Panc1 (cell line): ENCODE data around the gene CFAP299. TPM values are rescaled to one million over a fixed set of nuclear protein-coding genes. Genes with fewer than 3 reads are reported as not detected.
"Not testable (repeated sequence)": the region's sequence is repeated elsewhere in the genome, so short reads cannot be mapped to it uniquely, and the experiment has no call there.

ENCODE experiments used
- ATAC-seq: fragments of 200-7000 bp; cut with Tn5 transposase; 2 replicates; pipeline ENCODE4 v1.9.1; 2020; ENCODE audit warnings: mild to moderate bottlenecking, moderate library complexity
- BruUV-seq: library from RNA; stranded (reverse); fragments of 400-500 nt; replicated peaks from 2 replicates; lab custom pipeline; 2021; lab: Mats Ljungman, UMichigan
- CTCF ChIA-PET: fragments of 300-600 bp; sonication (Branson Sonifier 250); formaldehyde crosslinking; loops from one replicate; lab custom pipeline; 2022; ENCODE audit warnings: antibody characterized with exemption; lab: Charles Lee
- POLR2A ChIA-PET: fragments of 300-600 bp; sonication (Branson Sonifier 250); formaldehyde crosslinking; loops from one replicate; lab custom pipeline; 2022; ENCODE audit warnings: antibody characterized with exemption; lab: Charles Lee
- DNase-seq: peaks from one replicate; pipeline ENCODE4 v3.0.0-alpha.2; 2010; ENCODE audit warnings: low read depth, low spot score
- H3K27ac ChIP-seq: 2 replicates; pipeline ENCODE4 v1.5.1; 2011; ENCODE audit warnings: mild to moderate bottlenecking, low read length, inconsistent platforms
- H3K27me3 ChIP-seq: fragments of 200-500 bp; sonication (Bioruptor generic); 2 replicates; pipeline ENCODE4 v1.6.0; 2014; ENCODE audit warnings: low read length, inconsistent platforms; ENCODE audit not compliant: control insufficient read depth, insufficient read depth
- H3K36me3 ChIP-seq: fragments of 200-500 bp; sonication (Bioruptor generic); 2 replicates; pipeline ENCODE4 v1.5.1; 2014; ENCODE audit warnings: inconsistent platforms, mild to moderate bottlenecking, low read length, moderate library complexity; ENCODE audit not compliant: control insufficient read depth, insufficient read depth
- H3K4me1 ChIP-seq: 2 replicates; pipeline ENCODE4 v1.5.1; 2011; ENCODE audit warnings: inconsistent platforms, mild to moderate bottlenecking, low read length, moderate library complexity; ENCODE audit not compliant: control insufficient read depth, insufficient read depth
- H3K4me3 ChIP-seq, 2 experiments: 2 replicates each; pipeline ENCODE4 v1.5.1; 2011 to 2012; ENCODE audit warnings: low read depth in 2 of 2, low read length in 2 of 2, mild to moderate bottlenecking in 2 of 2, inconsistent platforms in 1 of 2, moderate library complexity in 1 of 2
- H3K9me3 ChIP-seq: fragments of 200-500 bp; sonication (Bioruptor generic); 2 replicates; pipeline ENCODE4 v1.5.1; 2014; ENCODE audit warnings: low read depth, mild to moderate bottlenecking, inconsistent platforms, low read length, moderate library complexity; ENCODE audit not compliant: control insufficient read depth, insufficient read depth
- CTCF ChIP-seq: fragments of 450-650 bp; IDR thresholded peaks from 2 replicates; pipeline ENCODE4 v1.5.1; 2017; ENCODE audit warnings: mild to moderate bottlenecking
- POLR2AphosphoS5 ChIP-seq: IDR thresholded peaks from 2 replicates; pipeline ENCODE4 v1.6.1; 2012; ENCODE audit warnings: mild to moderate bottlenecking, low read depth, low read length, moderate library complexity
- SIN3A ChIP-seq: IDR thresholded peaks from 2 replicates; pipeline ENCODE4 v1.6.1; 2012; ENCODE audit warnings: low read depth, mild to moderate bottlenecking, low read length, moderate library complexity, borderline replicate concordance; ENCODE audit not compliant: insufficient read depth
- TCF7L2 ChIP-seq: IDR thresholded peaks from 2 replicates; pipeline ENCODE4 v1.6.1; 2011; ENCODE audit warnings: mild to moderate bottlenecking, low read depth, low read length, inconsistent platforms
- in situ Hi-C: cut with HindIII; loops from 2 replicates; pipeline ENCODE4 v1.10.0; 2016; ENCODE audit warnings: low sequenced_read_pairs, low pct_unique_long_range_greater_than_20kb
- intact Hi-C: fragments of 100-400 bp; cut with micrococcal nuclease; formaldehyde crosslinking; loops from one replicate; pipeline ENCODE4 v1.10.0; 2022; ENCODE audit not compliant: unreplicated experiment
- total RNA-seq: library from RNA; stranded (reverse); gene quantifications from one replicate; pipeline ENCODE4 v1.2.1, GENCODE V29; 2021; ENCODE audit not compliant: unreplicated experiment
- TF ChIP-seq, protein P1 (sequence below), 2 experiments: IDR thresholded peaks; 2 replicates each; pipeline ENCODE4 v1.6.1; 2011 to 2012; ENCODE audit warnings: low read depth in 2 of 2, control low read depth in 1 of 2, low read length in 1 of 2, mild to moderate bottlenecking in 1 of 2, moderate library complexity in 1 of 2; ENCODE audit not compliant: insufficient read depth in 1 of 2

The CFAP299 gene
- total RNA-seq, 1 experiment from 2014 or later = not detected

DNA sequence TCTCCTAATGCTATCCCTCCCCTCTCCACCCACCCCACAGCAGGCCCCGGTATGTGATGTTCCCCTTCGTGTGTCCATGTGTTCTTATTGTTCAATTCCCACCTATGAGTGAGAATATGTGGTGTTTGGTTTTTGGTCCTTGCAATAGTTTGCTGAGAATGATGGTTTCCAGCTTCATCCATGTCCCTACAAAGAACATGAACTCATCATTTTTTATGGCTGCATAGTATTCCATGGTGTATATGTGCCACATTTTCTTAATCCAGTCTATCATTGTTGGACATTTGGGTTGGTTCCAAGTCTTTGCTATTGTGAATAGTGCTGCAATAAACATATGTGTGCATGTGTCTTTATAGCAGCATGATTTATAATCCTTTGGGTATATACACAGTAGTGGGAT, 44.9 kb upstream of the CFAP299 start:
- H3K9me3 ChIP-seq, BruUV-seq, H3K4me1 ChIP-seq, intact Hi-C loops, CTCF ChIA-PET, H3K27me3 ChIP-seq, ATAC-seq, in situ Hi-C loops, H3K4me3 ChIP-seq, H3K36me3 ChIP-seq, DNase-seq, H3K27ac ChIP-seq, POLR2A ChIA-PET: not testable (repeated sequence)

GRCh38 chr4:80294206-80294605, 41.3 kb upstream of the CFAP299 start:
- Histone ChIP-seq H3K27me3 (no peaks in the 10 kb centered on the region), H3K27ac (no peak overlapping the region), H3K4me1 (no peaks in the 10 kb centered on the region), H3K9me3 (no peaks in the 10 kb centered on the region), H3K36me3 (no peaks in the 10 kb centered on the region), H3K4me3 (no peak overlapping the region)
- BruUV-seq = no TSS peak
- ATAC-seq (no peak), DNase-seq (no peak)
- no peak for TF ChIP-seq CTCF
- no peak for TF ChIP-seq TCF7L2
- TF ChIP-seq, protein P1, sequence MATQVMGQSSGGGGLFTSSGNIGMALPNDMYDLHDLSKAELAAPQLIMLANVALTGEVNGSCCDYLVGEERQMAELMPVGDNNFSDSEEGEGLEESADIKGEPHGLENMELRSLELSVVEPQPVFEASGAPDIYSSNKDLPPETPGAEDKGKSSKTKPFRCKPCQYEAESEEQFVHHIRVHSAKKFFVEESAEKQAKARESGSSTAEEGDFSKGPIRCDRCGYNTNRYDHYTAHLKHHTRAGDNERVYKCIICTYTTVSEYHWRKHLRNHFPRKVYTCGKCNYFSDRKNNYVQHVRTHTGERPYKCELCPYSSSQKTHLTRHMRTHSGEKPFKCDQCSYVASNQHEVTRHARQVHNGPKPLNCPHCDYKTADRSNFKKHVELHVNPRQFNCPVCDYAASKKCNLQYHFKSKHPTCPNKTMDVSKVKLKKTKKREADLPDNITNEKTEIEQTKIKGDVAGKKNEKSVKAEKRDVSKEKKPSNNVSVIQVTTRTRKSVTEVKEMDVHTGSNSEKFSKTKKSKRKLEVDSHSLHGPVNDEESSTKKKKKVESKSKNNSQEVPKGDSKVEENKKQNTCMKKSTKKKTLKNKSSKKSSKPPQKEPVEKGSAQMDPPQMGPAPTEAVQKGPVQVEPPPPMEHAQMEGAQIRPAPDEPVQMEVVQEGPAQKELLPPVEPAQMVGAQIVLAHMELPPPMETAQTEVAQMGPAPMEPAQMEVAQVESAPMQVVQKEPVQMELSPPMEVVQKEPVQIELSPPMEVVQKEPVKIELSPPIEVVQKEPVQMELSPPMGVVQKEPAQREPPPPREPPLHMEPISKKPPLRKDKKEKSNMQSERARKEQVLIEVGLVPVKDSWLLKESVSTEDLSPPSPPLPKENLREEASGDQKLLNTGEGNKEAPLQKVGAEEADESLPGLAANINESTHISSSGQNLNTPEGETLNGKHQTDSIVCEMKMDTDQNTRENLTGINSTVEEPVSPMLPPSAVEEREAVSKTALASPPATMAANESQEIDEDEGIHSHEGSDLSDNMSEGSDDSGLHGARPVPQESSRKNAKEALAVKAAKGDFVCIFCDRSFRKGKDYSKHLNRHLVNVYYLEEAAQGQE (IDR thresholded peaks at IDR 0.05; ENCODE audit: insufficient read depth in 1 of 2, low read depth in 2 of 2, low read length in 1 of 2) = no peak
- no peak for TF ChIP-seq SIN3A
- TF ChIP-seq POLR2AphosphoS5 = no peak
- intact Hi-C loops (no loop called here), in situ Hi-C loops (no loop called here)
- CTCF ChIA-PET = no interaction called here
- POLR2A ChIA-PET = no interaction called here

DNA sequence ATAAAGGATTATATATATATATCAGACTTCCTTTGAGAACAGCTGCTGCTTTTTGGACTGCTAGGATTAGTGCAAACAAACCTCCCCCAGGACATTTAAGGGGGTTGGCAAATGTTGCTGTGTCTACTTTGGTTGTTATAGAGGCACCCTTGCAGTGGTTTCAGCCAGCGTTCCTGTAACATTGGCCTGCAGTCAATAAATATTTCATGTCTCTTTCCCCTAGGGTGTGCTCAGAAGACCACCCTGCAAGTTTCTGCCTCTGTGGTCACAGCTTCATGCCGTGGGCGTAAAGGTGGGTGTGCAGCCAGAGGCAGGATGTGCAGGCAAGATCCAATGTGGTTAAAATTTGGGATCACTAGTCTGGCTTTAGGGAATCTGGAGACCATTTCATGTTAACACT, 40.2 kb upstream of the CFAP299 start:
- no TSS peak for BruUV-seq
- Histone ChIP-seq H3K4me1 (no peaks in the 10 kb centered on the region), H3K36me3 (no peaks in the 10 kb centered on the region), H3K4me3 (no peak overlapping the region), H3K27me3 (no peaks in the 10 kb centered on the region), H3K27ac (no peak overlapping the region), H3K9me3 (no peaks in the 10 kb centered on the region)
- POLR2A ChIA-PET = no interaction called here
- intact Hi-C loops = no loop called here
- in situ Hi-C loops = no loop called here
- no peak for ATAC-seq
- CTCF ChIA-PET = no interaction called here
- no peak for TF ChIP-seq SIN3A
- no peak for TF ChIP-seq TCF7L2
- TF ChIP-seq POLR2AphosphoS5 = no peak
- TF ChIP-seq, protein P1 (IDR thresholded peaks at IDR 0.05; ENCODE audit: insufficient read depth in 1 of 2, low read depth in 2 of 2, low read length in 1 of 2) = no peak
- no peak for TF ChIP-seq CTCF
- no peak for DNase-seq
